T-helper 2 cell (primary cell): Measurements from ENCODE around the gene RAB31.
A peak's percentile ranks its signal among the peaks of the same experiment; 100 is the strongest.
"Not testable (repeated sequence)": the region's sequence is repeated elsewhere in the genome, so short reads cannot be mapped to it uniquely, and the experiment has no call there.

ENCODE experiments used
- DNase-seq, 5 experiments: peaks; one replicate each; pipeline versions ENCODE4 v3.0.0 to v3.0.0-alpha.2; 2012 to 2022
- total RNA-seq, 2 donors: gene quantifications; one replicate each; lab custom pipeline; 2026; lab: John Stamatoyannopoulos, UW

Gene RAB31
- 0 to 1.8 reads per million in 2 donors for total RNA-seq

GRCh38 chr18:9708057-9708433 is at the start of gene RAB31:
Gene RAB31 (plus strand): TSS chr18:9708301. CDS start chr18:9708406, 105 bp downstream.
- peak in 1 of 5 experiments; percentile 47 for DNase-seq

GRCh38 chr18:9659499-9660375 is 48.4 kb upstream of the RAB31 start:
- no peak for DNase-seq

- no peak for DNase-seq
Observed at GRCh38 chr18:9661564-9661963, 46.5 kb upstream of the RAB31 start.

GRCh38 chr18:9663377-9663776 is 44.7 kb upstream of the RAB31 start:
- no peak for DNase-seq

GRCh38 chr18:9665314-9665713 is 42.8 kb upstream of the RAB31 start:
- DNase-seq = no peak

GRCh38 chr18:9666548-9666947 is 41.6 kb upstream of the RAB31 start:
- no peak for DNase-seq

GRCh38 chr18:9669016-9669415 is 39.1 kb upstream of the RAB31 start:
- DNase-seq = no peak

- no peak for DNase-seq
Observed at GRCh38 chr18:9671214-9671613, 36.9 kb upstream of the RAB31 start.

- peak in 2 of 5 experiments; percentile 1 to 71 for DNase-seq
Observed at GRCh38 chr18:9673296-9674251, 34.5 kb upstream of the RAB31 start.

GRCh38 chr18:9678216-9678615 is 29.9 kb upstream of the RAB31 start:
- not testable (repeated sequence) for DNase-seq

GRCh38 chr18:9679125-9679524 is 29.0 kb upstream of the RAB31 start:
- no peak for DNase-seq

GRCh38 chr18:9681217-9681616 is 26.9 kb upstream of the RAB31 start:
- DNase-seq = no peak

- no peak for DNase-seq
Observed at GRCh38 chr18:9682572-9682971, 25.5 kb upstream of the RAB31 start.

- no peak for DNase-seq
Observed at GRCh38 chr18:9683418-9684396, 24.4 kb upstream of the RAB31 start.

GRCh38 chr18:9684881-9685614 is 23.1 kb upstream of the RAB31 start:
- DNase-seq = no peak

GRCh38 chr18:9685615-9685890 is 22.5 kb upstream of the RAB31 start:
- DNase-seq = no peak

- no peak for DNase-seq
Observed at GRCh38 chr18:9688036-9688741, 19.9 kb upstream of the RAB31 start.

- DNase-seq = no peak
Observed at GRCh38 chr18:9689253-9689652, 18.8 kb upstream of the RAB31 start.

- DNase-seq = no peak
Observed at GRCh38 chr18:9690418-9691188, 17.5 kb upstream of the RAB31 start.

GRCh38 chr18:9691235-9691634 is 16.9 kb upstream of the RAB31 start:
- no peak for DNase-seq
